Activated naive CD8-positive, alpha-beta T cell treated with anti-CD3 and anti-CD28 coated beads, Interleukin-2, amount 10 ng/mL, durations not matched to agents 7 days and 5 days (primary cell): ENCODE results near the gene RTP1. TPM values are rescaled to one million over a fixed set of nuclear protein-coding genes. Genes with fewer than 3 reads are reported as not detected.
"Not testable (repeated sequence)": the region's sequence is repeated elsewhere in the genome, so short reads cannot be mapped to it uniquely, and the experiment has no call there.

Source experiments
- ATAC-seq: fragments of 150-1000 bp; cut with Tn5 transposase; one replicate; pipeline ENCODE4 v1.10.0; 2021; ENCODE audit warnings: low read depth, moderate library complexity
- POLR2A ChIA-PET: fragments of 350-600 bp; sonication (Branson Sonifier 250); formaldehyde crosslinking; loops from one replicate; lab custom pipeline; 2021; ENCODE audit warnings: antibody characterized with exemption; lab: Charles Lee
- DNase-seq: peaks from one replicate; pipeline ENCODE4 v3.0.0; 2021
- H3K27ac Mint-ChIP-seq: one replicate; pipeline ENCODE4 v1.8.0; 2022; ENCODE audit warnings: mild to moderate bottlenecking, mixed read lengths
- H3K27me3 Mint-ChIP-seq: one replicate; pipeline ENCODE4 v1.8.0; 2022; ENCODE audit warnings: mild to moderate bottlenecking, moderate library complexity, mixed read lengths
- H3K36me3 Mint-ChIP-seq: one replicate; pipeline ENCODE4 v1.8.0; 2021; ENCODE audit warnings: mild to moderate bottlenecking, mixed read lengths
- H3K4me1 Mint-ChIP-seq: one replicate; pipeline ENCODE4 v1.8.0; 2021; ENCODE audit warnings: mixed read lengths
- H3K4me3 Mint-ChIP-seq: one replicate; pipeline ENCODE4 v1.8.0; 2022; ENCODE audit warnings: mild to moderate bottlenecking, moderate library complexity, mixed read lengths
- H3K9me3 Mint-ChIP-seq: one replicate; pipeline ENCODE4 v1.8.0; 2021; ENCODE audit warnings: mixed read lengths
- total RNA-seq, 2 experiments: library from RNA; stranded (reverse); gene quantifications; one replicate each; pipeline ENCODE4 v1.2.3, GENCODE V29; 2021

Gene RTP1, protein sequence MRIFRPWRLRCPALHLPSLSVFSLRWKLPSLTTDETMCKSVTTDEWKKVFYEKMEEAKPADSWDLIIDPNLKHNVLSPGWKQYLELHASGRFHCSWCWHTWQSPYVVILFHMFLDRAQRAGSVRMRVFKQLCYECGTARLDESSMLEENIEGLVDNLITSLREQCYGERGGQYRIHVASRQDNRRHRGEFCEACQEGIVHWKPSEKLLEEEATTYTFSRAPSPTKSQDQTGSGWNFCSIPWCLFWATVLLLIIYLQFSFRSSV
- not detected for total RNA-seq

DNA sequence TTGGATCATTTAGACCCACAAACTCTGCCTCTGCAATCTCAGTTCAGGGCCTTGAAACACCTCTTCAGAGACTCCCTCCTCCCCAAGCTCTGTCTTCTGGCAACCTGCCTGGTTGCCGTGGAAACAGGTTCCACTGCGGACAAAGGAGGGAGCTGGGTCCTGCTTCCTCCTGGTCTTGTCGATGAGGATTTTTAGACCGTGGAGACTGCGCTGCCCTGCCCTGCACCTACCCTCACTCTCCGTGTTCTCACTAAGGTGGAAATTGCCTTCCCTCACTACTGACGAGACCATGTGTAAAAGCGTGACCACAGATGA lies at the start of gene RTP1:
Gene RTP1 (plus strand): TSS at position 152 of the 315 bp plus-strand sequence. CDS start 30 bp downstream, at position 182.
- ATAC-seq: no peak

GRCh38 chr3:187150186-187150585 lies 47.1 kb upstream of the RTP1 start:
- DNase-seq (no peak), ATAC-seq (no peak)
- peaks cover 12% of the 10 kb centered on the region for H3K9me3 Mint-ChIP-seq
- no peak overlapping the region for H3K4me3 Mint-ChIP-seq
- peaks cover 37% of the 10 kb centered on the region for H3K27me3 Mint-ChIP-seq
- H3K27ac Mint-ChIP-seq: no peak overlapping the region
- peaks cover 3% of the 10 kb centered on the region for H3K36me3 Mint-ChIP-seq
- POLR2A ChIA-PET: interaction anchor here (1.5 to 3.5 kb wide), 2 partner anchors 11 to 37 kb away, joined by 4 to 15 read pairs; partner anchors contain the start of gene RPL39L
- H3K4me1 Mint-ChIP-seq: peaks cover 7% of the 10 kb centered on the region

More for the DNA sequence above, at the start of gene RTP1:
- peaks cover 21% of the 10 kb centered on the region for H3K27me3 Mint-ChIP-seq
- no peaks in the 10 kb centered on the region for H3K36me3 Mint-ChIP-seq
- no peaks in the 10 kb centered on the region for H3K9me3 Mint-ChIP-seq
- no peak within 1 kb of the TSS for H3K4me3 Mint-ChIP-seq
- no peak for DNase-seq
- H3K27ac Mint-ChIP-seq: no peak within 1 kb of the TSS
- peaks cover 5% of the 10 kb centered on the region for H3K4me1 Mint-ChIP-seq
- POLR2A ChIA-PET: no interaction called here

GRCh38 chr3:187150599-187150998 lies 46.7 kb upstream of the RTP1 start:
- Mint-ChIP-seq H3K4me3 (no peak overlapping the region), H3K27me3 (peaks cover 37% of the 10 kb centered on the region), H3K36me3 (peaks cover 2% of the 10 kb centered on the region), H3K4me1 (peaks cover 7% of the 10 kb centered on the region), H3K27ac (no peak overlapping the region), H3K9me3 (peaks cover 12% of the 10 kb centered on the region)
- ATAC-seq: peak; percentile 81
- POLR2A ChIA-PET: interaction anchor here (0.5 to 3.5 kb wide), 3 partner anchors 11 to 301 kb away, joined by 4 to 15 read pairs (median 4); partner anchors contain the start of gene RPL39L
- peak; percentile 63 for DNase-seq

GRCh38 chr3:187161556-187161955 lies 35.7 kb upstream of the RTP1 start:
- Mint-ChIP-seq H3K4me1 (peaks cover 1% of the 10 kb centered on the region), H3K36me3 (peaks cover 3% of the 10 kb centered on the region), H3K27me3 (peaks cover 42% of the 10 kb centered on the region), H3K9me3 (peaks cover 9% of the 10 kb centered on the region), H3K27ac (no peak overlapping the region), H3K4me3 (no peak overlapping the region)
- POLR2A ChIA-PET: interaction anchor here (1.5 kb wide), 1 partner anchor 334 kb away, joined by 5 read pairs; no protein-coding TSS in a partner anchor
- ATAC-seq (no peak), DNase-seq (no peak)

- H3K9me3 Mint-ChIP-seq: peaks cover 9% of the 10 kb centered on the region
- H3K36me3 Mint-ChIP-seq: peaks cover 3% of the 10 kb centered on the region
- H3K4me1 Mint-ChIP-seq: peaks cover 1% of the 10 kb centered on the region
- H3K4me3 Mint-ChIP-seq: no peak overlapping the region
- H3K27ac Mint-ChIP-seq: no peak overlapping the region
- no peak for ATAC-seq
- peaks cover 37% of the 10 kb centered on the region for H3K27me3 Mint-ChIP-seq
- no peak for DNase-seq
- POLR2A ChIA-PET: interaction anchor here (1.2 to 1.5 kb wide), 2 partner anchors 23 to 335 kb away, joined by 3 to 5 read pairs; partner anchors contain the start of gene RPL39L
These were observed 34.9 kb upstream of the RTP1 start for GRCh38 chr3:187162265-187162953.

- no peak overlapping the region for H3K27ac Mint-ChIP-seq
- no peaks in the 10 kb centered on the region for H3K9me3 Mint-ChIP-seq
- POLR2A ChIA-PET: interaction anchor here (0.6 to 1.6 kb wide), 7 partner anchors 26 to 381 kb away, joined by 3 to 7 read pairs (median 4); partner anchors contain the start of gene RPL39L
- DNase-seq: no peak
- no peak overlapping the region for H3K4me3 Mint-ChIP-seq
- H3K27me3 Mint-ChIP-seq: peaks cover 46% of the 10 kb centered on the region
- ATAC-seq: peak; percentile 61
- H3K36me3 Mint-ChIP-seq: no peaks in the 10 kb centered on the region
- H3K4me1 Mint-ChIP-seq: peaks cover 3% of the 10 kb centered on the region
These were observed 32.1 kb upstream of the RTP1 start for GRCh38 chr3:187165144-187165543.

- DNase-seq (no peak), ATAC-seq (no peak)
- Mint-ChIP-seq H3K4me1 (peaks cover 4% of the 10 kb centered on the region), H3K27me3 (peaks cover 38% of the 10 kb centered on the region), H3K36me3 (no peaks in the 10 kb centered on the region), H3K9me3 (no peaks in the 10 kb centered on the region), H3K4me3 (no peak overlapping the region), H3K27ac (no peak overlapping the region)
- POLR2A ChIA-PET: no interaction called here
These were observed 30.5 kb upstream of the RTP1 start for GRCh38 chr3:187166750-187167149.

- no peaks in the 10 kb centered on the region for H3K9me3 Mint-ChIP-seq
- H3K4me1 Mint-ChIP-seq: peaks cover 4% of the 10 kb centered on the region
- ATAC-seq: no peak
- H3K4me3 Mint-ChIP-seq: no peak overlapping the region
- DNase-seq: no peak
- POLR2A ChIA-PET: no interaction called here
- no peaks in the 10 kb centered on the region for H3K36me3 Mint-ChIP-seq
- H3K27ac Mint-ChIP-seq: no peak overlapping the region
- peaks cover 38% of the 10 kb centered on the region for H3K27me3 Mint-ChIP-seq
These were observed 29.5 kb upstream of the RTP1 start for GRCh38 chr3:187167777-187168176.

GRCh38 chr3:187169231-187169960 lies 27.9 kb upstream of the RTP1 start:
- Mint-ChIP-seq H3K4me3 (no peak overlapping the region), H3K9me3 (no peaks in the 10 kb centered on the region), H3K27me3 (peaks cover 33% of the 10 kb centered on the region), H3K36me3 (no peaks in the 10 kb centered on the region), H3K4me1 (peaks cover 4% of the 10 kb centered on the region), H3K27ac (no peak overlapping the region)
- POLR2A ChIA-PET: no interaction called here
- no peak for ATAC-seq
- no peak for DNase-seq

- DNase-seq, H3K4me3 Mint-ChIP-seq, H3K36me3 Mint-ChIP-seq, H3K27ac Mint-ChIP-seq, H3K4me1 Mint-ChIP-seq, H3K9me3 Mint-ChIP-seq, ATAC-seq, POLR2A ChIA-PET: not testable (repeated sequence)
- peaks cover 29% of the 10 kb centered on the region for H3K27me3 Mint-ChIP-seq
These were observed 26.4 kb upstream of the RTP1 start for GRCh38 chr3:187170911-187171310.

DNA sequence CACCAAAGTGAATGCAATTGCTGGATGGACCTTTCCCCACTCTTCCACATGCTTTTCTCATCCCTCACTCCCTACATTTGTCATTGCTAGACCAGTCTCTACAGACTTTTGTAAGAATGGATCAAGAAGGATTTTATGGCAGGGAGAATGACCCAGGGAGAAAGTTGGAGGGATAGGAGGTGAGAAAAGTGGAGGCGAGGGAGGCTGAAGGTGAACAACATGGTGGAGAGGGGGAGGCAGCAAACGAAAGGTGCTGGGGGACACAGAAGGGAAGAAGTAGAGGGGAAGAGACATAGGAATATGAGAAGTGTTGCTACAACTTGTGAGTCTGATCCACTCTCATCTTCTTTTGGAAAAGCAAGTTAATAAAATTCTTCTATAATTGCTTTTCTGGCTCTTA lies 24.4 kb upstream of the RTP1 start:
- H3K4me1 Mint-ChIP-seq: peaks cover 2% of the 10 kb centered on the region
- POLR2A ChIA-PET: no interaction called here
- no peaks in the 10 kb centered on the region for H3K9me3 Mint-ChIP-seq
- DNase-seq: no peak
- no peaks in the 10 kb centered on the region for H3K36me3 Mint-ChIP-seq
- H3K27me3 Mint-ChIP-seq: peaks cover 25% of the 10 kb centered on the region
- no peak overlapping the region for H3K27ac Mint-ChIP-seq
- no peak overlapping the region for H3K4me3 Mint-ChIP-seq
- ATAC-seq: no peak

DNA sequence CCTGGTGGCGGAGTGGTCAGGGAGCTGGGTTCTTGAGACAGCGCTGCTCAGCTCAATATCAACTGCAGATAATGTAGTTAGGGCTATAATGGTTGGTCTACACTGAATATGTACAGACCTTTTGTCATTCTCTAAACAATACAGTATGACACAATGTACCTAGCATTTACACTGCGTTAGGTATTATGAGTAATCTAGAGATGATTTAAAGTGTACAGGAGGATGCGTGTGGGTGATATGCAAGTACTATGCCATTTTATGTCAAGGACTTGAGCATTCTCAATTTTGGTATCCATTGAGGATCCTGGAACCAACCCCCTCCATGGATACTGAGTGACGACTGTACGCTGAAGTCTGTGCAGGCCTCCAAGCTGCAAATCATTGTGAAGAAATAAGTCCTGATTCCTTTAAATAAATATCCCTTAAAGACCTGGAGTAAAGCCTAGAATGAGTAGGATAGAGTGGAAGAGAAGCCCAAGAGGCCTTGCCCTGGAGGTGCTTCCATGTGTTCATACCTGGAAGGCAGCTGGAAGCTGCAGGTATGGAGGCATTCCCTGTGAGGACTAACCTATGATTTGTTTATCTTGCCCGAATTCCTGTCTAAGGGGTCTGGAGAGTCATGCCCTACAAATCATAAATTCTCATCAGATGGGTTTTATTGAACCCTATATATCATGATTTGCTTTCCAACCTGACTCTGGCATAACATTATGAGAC lies 15.7 kb upstream of the RTP1 start:
- H3K27me3 Mint-ChIP-seq: peaks cover 5% of the 10 kb centered on the region
- H3K4me1 Mint-ChIP-seq: peaks cover 5% of the 10 kb centered on the region
- DNase-seq: no peak
- no peak overlapping the region for H3K4me3 Mint-ChIP-seq
- ATAC-seq: no peak
- no peaks in the 10 kb centered on the region for H3K9me3 Mint-ChIP-seq
- POLR2A ChIA-PET: no interaction called here
- H3K36me3 Mint-ChIP-seq: no peaks in the 10 kb centered on the region
- H3K27ac Mint-ChIP-seq: no peak overlapping the region
